HepG2 (cell line): ENCODE measurements around the gene LRSAM1. TPM values are rescaled to one million over a fixed set of nuclear protein-coding genes. Genes with fewer than 3 reads are reported as not detected.
A peak's percentile ranks its signal among the peaks of the same experiment; 100 is the strongest.

Experiments used
- ATM ChIP-seq: fragments of 450-650 bp; IDR thresholded peaks from 2 replicates; pipeline ENCODE4 v1.7.1; 2017; ENCODE audit warnings: mild to moderate bottlenecking, borderline replicate concordance
- CEBPZ ChIP-seq: IDR thresholded peaks from 2 replicates; pipeline ENCODE4 v1.6.1; 2012; ENCODE audit warnings: low read length, improper control_type of control experiment
- GPN1 ChIP-seq: sonication (generic); formaldehyde crosslinking; IDR thresholded peaks from 2 replicates; pipeline ENCODE4 v1.5.1; 2020; ENCODE audit warnings: missing genetic modification reagents, borderline replicate concordance
- KAT8 ChIP-seq: IDR thresholded peaks from 2 replicates; pipeline ENCODE4 v1.6.1; 2016; ENCODE audit warnings: missing genetic modification reagents, missing compliant biosample characterization
- KDM4B ChIP-seq: sonication (generic); formaldehyde crosslinking; IDR thresholded peaks from 2 replicates; pipeline ENCODE4 v1.4.0; 2020; ENCODE audit warnings: missing genetic modification reagents
- POLR2G ChIP-seq: fragments of 200-400 bp; formaldehyde crosslinking; IDR thresholded peaks from 2 replicates; pipeline ENCODE4 v1.6.1; 2018; ENCODE audit warnings: mild to moderate bottlenecking, low read depth, low read length, moderate library complexity
- SAP130 ChIP-seq: IDR thresholded peaks from 2 replicates; pipeline ENCODE4 v1.6.1; 2016; ENCODE audit warnings: low read depth
- TCF7 ChIP-seq: sonication (generic); IDR thresholded peaks from 2 replicates; pipeline ENCODE4 v1.6.1; 2016; ENCODE audit warnings: antibody characterized with exemption, low read depth
- TGIF2 ChIP-seq: IDR thresholded peaks from 2 replicates; pipeline ENCODE4 v1.6.1; 2016; ENCODE audit warnings: control low read depth, missing compliant biosample characterization
- ZBTB21 ChIP-seq: sonication (generic); formaldehyde crosslinking; IDR thresholded peaks from 2 replicates; pipeline ENCODE4 v1.4.0; 2020; ENCODE audit warnings: missing genetic modification reagents
- ZNF724P ChIP-seq: sonication (generic); formaldehyde crosslinking; IDR thresholded peaks from 2 replicates; pipeline ENCODE4 v1.8.0; 2022; ENCODE audit warnings: missing genetic modification reagents, borderline replicate concordance
- ZNF784 ChIP-seq: sonication (generic); formaldehyde crosslinking; IDR thresholded peaks from 2 replicates; pipeline ENCODE4 v1.5.1; 2020; ENCODE audit warnings: missing genetic modification reagents, mild to moderate bottlenecking, borderline replicate concordance
- ZNF850 ChIP-seq: sonication (generic); formaldehyde crosslinking; conservative IDR thresholded peaks from 2 replicates; pipeline ENCODE4 v1.9.0; 2021; ENCODE audit warnings: mild to moderate bottlenecking, missing genetic modification reagents
- polyA plus RNA-seq, 8 experiments: library from polyadenylated mRNA; depleted of rRNA in 3 of 8; stranded (reverse) in 7 of 8; unstranded in 1 of 8; fragments of >200 nt; fragmentation: Illumina TruSeq in 4 of 8; extraction: Trizol in 4 of 8; gene quantifications; 2 replicates each; pipeline versions ENCODE4 v1.2.1 to v1.2.3, GENCODE V29; 2011 to 2016; ENCODE audit warnings: low read depth in 4 of 8, missing spikeins in 1 of 8, mixed read lengths in 1 of 8; ENCODE audit not compliant: insufficient read depth in 1 of 8
- total RNA-seq, 5 experiments: library from RNA; depleted of rRNA; stranded (reverse); fragments of >200 nt; fragmentation: Illumina TruSeq; extraction: Trizol; gene quantifications; 2 replicates each; pipeline ENCODE4 v1.2.3, GENCODE V29; 2016; ENCODE audit warnings: low read depth in 1 of 5
- TF ChIP-seq, protein P1 (sequence below): sonication (generic); formaldehyde crosslinking; IDR thresholded peaks from 2 replicates; pipeline ENCODE4 v1.4.0; 2020; ENCODE audit warnings: mild to moderate bottlenecking, missing genetic modification reagents
- TF ChIP-seq, protein P2 (sequence below): sonication (generic); formaldehyde crosslinking; IDR thresholded peaks from 2 replicates; pipeline ENCODE4 v1.9.0; 2021; ENCODE audit warnings: missing genetic modification reagents, borderline replicate concordance

LRSAM1 gene
- total and polyA plus RNA-seq, 2 of the 13 experiments (the other 11 are each of a cell fraction or from before 2014, with no cell fraction given), result 8.7 to 10.2 TPM

DNA sequence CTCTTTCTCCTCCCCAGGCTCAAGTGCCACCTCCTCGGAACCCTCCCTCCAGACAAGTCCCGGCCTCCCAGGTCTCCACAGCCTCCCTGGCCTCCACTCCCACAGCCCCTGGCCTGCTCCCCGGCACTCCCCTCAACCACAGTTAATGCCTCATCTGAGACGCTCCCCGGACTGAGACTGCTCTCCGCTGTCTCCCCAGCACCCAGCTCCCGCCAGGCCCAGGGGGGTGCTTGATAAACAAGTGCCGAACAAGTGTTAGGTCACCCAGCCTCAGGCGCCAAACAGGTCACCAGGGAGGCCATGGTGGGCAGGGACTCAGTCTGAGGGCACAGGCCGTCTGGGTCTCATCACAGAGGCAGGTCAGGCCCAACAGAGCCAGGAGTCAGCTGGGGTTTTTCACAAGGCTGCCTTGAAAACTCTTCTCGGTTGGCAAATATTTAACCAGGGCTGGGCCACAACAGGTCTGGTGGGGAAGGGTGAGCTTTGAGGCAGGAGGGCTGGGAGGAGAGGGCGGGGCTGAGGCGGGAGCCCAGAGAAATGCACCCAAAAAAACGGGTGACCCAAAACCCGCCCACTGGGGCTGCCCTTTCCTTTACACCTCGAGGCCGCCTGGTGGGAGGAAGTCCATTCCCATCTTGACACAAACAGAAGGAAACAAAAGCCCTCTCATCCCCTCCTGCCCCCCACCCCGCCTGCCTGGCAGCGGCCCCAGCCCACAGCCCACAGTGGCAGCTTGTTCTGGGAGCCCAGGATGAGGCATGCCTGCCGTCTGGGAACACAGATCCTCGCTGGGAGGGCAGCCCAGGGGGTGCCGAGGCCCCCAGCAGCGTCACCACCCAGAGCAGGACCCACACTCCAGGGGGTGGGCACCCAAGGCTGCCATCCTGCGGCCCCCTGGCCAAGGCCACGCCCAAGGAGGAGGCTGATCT lies 94.2 kb downstream of the LRSAM1 start (continued):
- no peak for TF ChIP-seq CEBPZ
- TF ChIP-seq ZNF850 (CRISPR knock-in tag), result no peak
- no peak for TF ChIP-seq KDM4B (CRISPR knock-in tag)
- TF ChIP-seq, protein P1, sequence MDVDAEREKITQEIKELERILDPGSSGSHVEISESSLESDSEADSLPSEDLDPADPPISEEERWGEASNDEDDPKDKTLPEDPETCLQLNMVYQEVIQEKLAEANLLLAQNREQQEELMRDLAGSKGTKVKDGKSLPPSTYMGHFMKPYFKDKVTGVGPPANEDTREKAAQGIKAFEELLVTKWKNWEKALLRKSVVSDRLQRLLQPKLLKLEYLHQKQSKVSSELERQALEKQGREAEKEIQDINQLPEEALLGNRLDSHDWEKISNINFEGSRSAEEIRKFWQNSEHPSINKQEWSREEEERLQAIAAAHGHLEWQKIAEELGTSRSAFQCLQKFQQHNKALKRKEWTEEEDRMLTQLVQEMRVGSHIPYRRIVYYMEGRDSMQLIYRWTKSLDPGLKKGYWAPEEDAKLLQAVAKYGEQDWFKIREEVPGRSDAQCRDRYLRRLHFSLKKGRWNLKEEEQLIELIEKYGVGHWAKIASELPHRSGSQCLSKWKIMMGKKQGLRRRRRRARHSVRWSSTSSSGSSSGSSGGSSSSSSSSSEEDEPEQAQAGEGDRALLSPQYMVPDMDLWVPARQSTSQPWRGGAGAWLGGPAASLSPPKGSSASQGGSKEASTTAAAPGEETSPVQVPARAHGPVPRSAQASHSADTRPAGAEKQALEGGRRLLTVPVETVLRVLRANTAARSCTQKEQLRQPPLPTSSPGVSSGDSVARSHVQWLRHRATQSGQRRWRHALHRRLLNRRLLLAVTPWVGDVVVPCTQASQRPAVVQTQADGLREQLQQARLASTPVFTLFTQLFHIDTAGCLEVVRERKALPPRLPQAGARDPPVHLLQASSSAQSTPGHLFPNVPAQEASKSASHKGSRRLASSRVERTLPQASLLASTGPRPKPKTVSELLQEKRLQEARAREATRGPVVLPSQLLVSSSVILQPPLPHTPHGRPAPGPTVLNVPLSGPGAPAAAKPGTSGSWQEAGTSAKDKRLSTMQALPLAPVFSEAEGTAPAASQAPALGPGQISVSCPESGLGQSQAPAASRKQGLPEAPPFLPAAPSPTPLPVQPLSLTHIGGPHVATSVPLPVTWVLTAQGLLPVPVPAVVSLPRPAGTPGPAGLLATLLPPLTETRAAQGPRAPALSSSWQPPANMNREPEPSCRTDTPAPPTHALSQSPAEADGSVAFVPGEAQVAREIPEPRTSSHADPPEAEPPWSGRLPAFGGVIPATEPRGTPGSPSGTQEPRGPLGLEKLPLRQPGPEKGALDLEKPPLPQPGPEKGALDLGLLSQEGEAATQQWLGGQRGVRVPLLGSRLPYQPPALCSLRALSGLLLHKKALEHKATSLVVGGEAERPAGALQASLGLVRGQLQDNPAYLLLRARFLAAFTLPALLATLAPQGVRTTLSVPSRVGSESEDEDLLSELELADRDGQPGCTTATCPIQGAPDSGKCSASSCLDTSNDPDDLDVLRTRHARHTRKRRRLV (CRISPR knock-in tag), result no peak
- peak; percentile 80 for TF ChIP-seq SAP130 (CRISPR knock-in tag)
- no peak for TF ChIP-seq TCF7
- peak; percentile 56 for TF ChIP-seq POLR2G
- TF ChIP-seq KAT8, result no peak; the same call in 1 of the 2 replicates
- TF ChIP-seq ZBTB21 (CRISPR knock-in tag), result no peak
- TF ChIP-seq, protein P2, sequence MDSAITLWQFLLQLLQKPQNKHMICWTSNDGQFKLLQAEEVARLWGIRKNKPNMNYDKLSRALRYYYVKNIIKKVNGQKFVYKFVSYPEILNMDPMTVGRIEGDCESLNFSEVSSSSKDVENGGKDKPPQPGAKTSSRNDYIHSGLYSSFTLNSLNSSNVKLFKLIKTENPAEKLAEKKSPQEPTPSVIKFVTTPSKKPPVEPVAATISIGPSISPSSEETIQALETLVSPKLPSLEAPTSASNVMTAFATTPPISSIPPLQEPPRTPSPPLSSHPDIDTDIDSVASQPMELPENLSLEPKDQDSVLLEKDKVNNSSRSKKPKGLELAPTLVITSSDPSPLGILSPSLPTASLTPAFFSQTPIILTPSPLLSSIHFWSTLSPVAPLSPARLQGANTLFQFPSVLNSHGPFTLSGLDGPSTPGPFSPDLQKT, result no peak
- no peak for TF ChIP-seq TGIF2 (CRISPR knock-in tag)
- no peak for TF ChIP-seq GPN1
- no peak for TF ChIP-seq ATM
- no peak for TF ChIP-seq ZNF724P
- 0 out of 2 replicates have a peak, but pooled peaks have one; percentile 57 for TF ChIP-seq ZNF784 (CRISPR knock-in tag)
